K562 (cell line): ENCODE measurements around the gene ACAP2. TPM values are rescaled to one million over a fixed set of nuclear protein-coding genes. Genes with fewer than 3 reads are reported as not detected.

ENCODE experiments used
- ATAC-seq: fragments of 200-7000 bp; cut with Tn5 transposase; 3 replicates; pipeline ENCODE4 v1.9.1; 2020; ENCODE audit warnings: moderate library complexity
- BruUV-seq: library from RNA; stranded (reverse); fragments of 400-500 nt; replicated peaks from 2 replicates; lab custom pipeline; 2021; lab: Mats Ljungman, UMichigan
- CTCF ChIA-PET: fragments of 300-600 bp; formaldehyde crosslinking; extraction: SDS; loops from one replicate; lab custom pipeline; 2021; ENCODE audit warnings: low intra/inter-chr PET ratio; lab: Yijun Ruan, JAX
- POLR2A ChIA-PET: fragments of 300-600, 350-650 bp; sonication (Branson Sonifier 250); formaldehyde crosslinking; extraction: SDS; loops from one replicate; lab custom pipeline; 2021; ENCODE audit warnings: antibody characterized with exemption, inconsistent platforms; lab: Yijun Ruan, JAX
- DNase-seq, 4 experiments: peaks; one replicate each; pipeline versions ENCODE4 v3.0.0 to v3.0.0-alpha.2; 2011 to 2018; ENCODE audit warnings: low spot score in 3 of 4, mixed read lengths in 3 of 4; ENCODE audit errors: extremely low read depth in 1 of 4
- FAIRE-seq: peaks from 2 replicates; lab custom pipeline; 2011; peaks lifted over from hg19 to GRCh38; lab: Jason Lieb, UNC
- H2AFZ ChIP-seq: 2 replicates; pipeline ENCODE4 v1.6.0; 2011; ENCODE audit warnings: low read depth, low read length, control low read depth, inconsistent platforms
- H3K27ac ChIP-seq: fragments of 200-600 bp; 3 replicates; pipeline ENCODE4 v1.8.0; 2011; ENCODE audit warnings: low read depth, mild to moderate bottlenecking, control low read depth, inconsistent platforms, low read length, moderate library complexity, mixed read lengths; ENCODE audit errors: extremely low read depth
- H3K27me3 ChIP-seq, 2 experiments: fragments of 300-600 bp in 1 of 2; 2 replicates in 1 of 2; 3 replicates in 1 of 2; pipeline versions ENCODE4 v1.6.0 to v1.8.0; 2011; ENCODE audit warnings: inconsistent platforms in 2 of 2, low read length in 2 of 2, mild to moderate bottlenecking in 1 of 2, mixed read lengths in 1 of 2, moderate library complexity in 1 of 2; ENCODE audit not compliant: control insufficient read depth in 2 of 2, insufficient read depth in 2 of 2
- H3K36me3 ChIP-seq: fragments of 300-600 bp; 3 replicates; pipeline ENCODE4 v1.8.0; 2011; ENCODE audit warnings: mild to moderate bottlenecking, low read length, inconsistent platforms; ENCODE audit not compliant: control insufficient read depth, insufficient read depth
- H3K4me1 ChIP-seq, 2 experiments: fragments of 200-600 bp in 1 of 2; replicated peaks in 1 of 2; 2 replicates in 1 of 2; 3 replicates in 1 of 2; pipeline versions ENCODE4 v1.5.1 to v1.8.0; 2011; ENCODE audit warnings: inconsistent platforms in 2 of 2, low read length in 2 of 2, mild to moderate bottlenecking in 1 of 2, mixed read lengths in 1 of 2, moderate library complexity in 1 of 2; ENCODE audit not compliant: control insufficient read depth in 2 of 2, insufficient read depth in 2 of 2
- H3K4me2 ChIP-seq: 2 replicates; pipeline ENCODE4 v1.6.1; 2011; ENCODE audit warnings: low read length, control low read depth, inconsistent platforms, mixed read lengths; ENCODE audit not compliant: insufficient read depth
- H3K4me3 ChIP-seq: fragments of 200-600 bp; sonication (generic), shearing (Covaris generic); 2 replicates; pipeline ENCODE4 v1.5.1; 2016; ENCODE audit warnings: control low read depth, inconsistent platforms
- H3K79me2 ChIP-seq: fragments of 200-600 bp; 3 replicates; pipeline ENCODE4 v1.8.0; 2011; ENCODE audit warnings: low read length, inconsistent platforms; ENCODE audit not compliant: control insufficient read depth, insufficient read depth
- H3K9ac ChIP-seq, 2 experiments: 2 replicates each; pipeline versions ENCODE4 v1.6.0 to v1.6.1; 2011; ENCODE audit warnings: low read depth in 2 of 2, low read length in 2 of 2, control low read depth in 1 of 2, inconsistent platforms in 1 of 2, mild to moderate bottlenecking in 1 of 2, mixed read lengths in 1 of 2; ENCODE audit not compliant: insufficient read depth in 1 of 2
- H3K9me1 ChIP-seq: one replicate; pipeline ENCODE4 v1.6.0; 2011; ENCODE audit warnings: inconsistent platforms, mild to moderate bottlenecking, low read length, moderate library complexity; ENCODE audit not compliant: control insufficient read depth, insufficient read depth
- H3K9me3 ChIP-seq: replicated peaks from 2 replicates; pipeline ENCODE4 v1.5.1; 2011; ENCODE audit warnings: low read depth, low read length, inconsistent platforms; ENCODE audit not compliant: control insufficient read depth, insufficient read depth
- H4K20me1 ChIP-seq: replicated peaks from 2 replicates; pipeline ENCODE4 v1.6.1; 2011; ENCODE audit warnings: low read length, inconsistent platforms, mixed read lengths; ENCODE audit not compliant: control insufficient read depth, insufficient read depth
- WGBS: fragments of 100-300 bp; shearing (Covaris generic); methylation state at CpG from one replicate; pipeline ENCODE4 v1.1.6; 2016; ENCODE audit warnings: low coverage, mixed read lengths; ENCODE audit not compliant: insufficient coverage; ENCODE audit errors: missing lambda C conversion rate; 5-methylcytosine and 5-hydroxymethylcytosine counted together
- in situ Hi-C: fragments of 300-500 bp; cut with MboI; formaldehyde crosslinking; loops from 4 replicates; pipeline ENCODE4 v1.15.0; 2018; ENCODE audit warnings: inconsistent platforms, mixed read lengths
- intact Hi-C: fragments of 100-400 bp; cut with micrococcal nuclease; formaldehyde crosslinking; loops from 2 replicates; pipeline ENCODE4 v1.14.2; 2022
- polyA plus RNA-seq, 8 experiments: library from polyadenylated mRNA; depleted of rRNA in 4 of 8; stranded (reverse) in 5 of 8; unstranded in 3 of 8; fragments of >200 nt; fragmentation: Nextera tagmentation in 2 of 8; fragmentation: Illumina TruSeq in 1 of 8; extraction: Ambion mirVana in 2 of 8; extraction: Trizol in 1 of 8; gene quantifications; 2 replicates each; pipeline versions ENCODE4 v1.2.1 to v1.2.3, GENCODE V29; 2011 to 2014; ENCODE audit warnings: inconsistent platforms in 1 of 8, missing spikeins in 1 of 8
- total RNA-seq, 7 experiments: library from RNA; depleted of rRNA in 6 of 7; stranded (reverse); fragments of >200 nt in 6 of 7; fragmentation: Illumina TruSeq in 2 of 7; extraction: Trizol in 2 of 7; gene quantifications; 2 replicates each; pipeline versions ENCODE4 v1.2.1 to v1.2.3, GENCODE V29; 2011 to 2021; ENCODE audit warnings: low replicate concordance in 1 of 7
- TF ChIP-seq, protein P1 (sequence below): fragments of 450-650 bp; IDR thresholded peaks from 2 replicates; pipeline ENCODE4 v1.6.1; 2016; ENCODE audit warnings: low read depth, mild to moderate bottlenecking, moderate library complexity
- TF ChIP-seq, protein P2 (sequence below), 2 experiments: fragments of 450-650 bp in 1 of 2; sonication (generic) in 1 of 2; formaldehyde crosslinking in 1 of 2; IDR thresholded peaks; 2 replicates each; pipeline versions ENCODE4 v1.7.1 to v1.9.0; 2016 to 2022; ENCODE audit warnings: inconsistent platforms in 1 of 2, mild to moderate bottlenecking in 1 of 2, missing genetic modification reagents in 1 of 2
- TF ChIP-seq, protein P3 (sequence below): sonication (generic); formaldehyde crosslinking; IDR thresholded peaks from 2 replicates; pipeline ENCODE4 v1.8.1; 2023; ENCODE audit warnings: mild to moderate bottlenecking, missing genetic modification reagents

The ACAP2 gene
- total and polyA plus RNA-seq, 9 of the 15 experiments (the other 6 are each of a cell fraction or from before 2014, with no cell fraction given), result 10.6 to 52.7 (median 34.4) TPM

DNA sequence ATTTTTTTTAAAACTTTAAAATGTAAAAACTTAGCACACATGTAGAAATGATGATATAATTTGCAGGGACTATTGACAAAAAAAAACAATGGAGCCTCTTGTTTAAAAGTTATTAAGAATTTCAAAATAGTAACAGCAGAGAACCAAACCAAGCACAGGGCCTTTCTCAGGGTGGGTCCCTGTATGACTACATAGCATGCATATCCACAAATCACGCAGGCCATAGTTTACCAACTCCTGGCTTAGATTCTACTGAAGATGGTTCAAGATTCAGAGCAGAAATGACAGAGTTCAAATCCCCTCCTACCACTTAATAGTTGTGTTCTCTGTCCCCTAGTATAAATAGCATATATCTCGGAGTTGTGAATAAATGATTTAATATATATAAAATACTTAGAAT, 19.0 kb downstream of the ACAP2 start:
- intact Hi-C loops, result no loop called here

More for the DNA sequence above, 19.0 kb downstream of the ACAP2 start:
- H3K4me2 ChIP-seq, result no peak overlapping the region
- FAIRE-seq (no peak), ATAC-seq (no peak), DNase-seq (no peak)
- no peaks in the 10 kb centered on the region for H3K9me3 ChIP-seq
- H2AFZ ChIP-seq, result no peak overlapping the region
- H3K4me1 ChIP-seq, result peaks cover 0 to 7% of the 10 kb centered on the region in 2 experiments; a peak in 2 of 5 replicates
- peaks cover 4% of the 10 kb centered on the region; the same call in 1 of the 2 replicates for H4K20me1 ChIP-seq
- no peak overlapping the region for H3K4me3 ChIP-seq
- POLR2A ChIA-PET, result no interaction called here
- 86% methylated on average over 2 of the region's 2 CpGs for WGBS
- no peaks in the 10 kb centered on the region for H3K27me3 ChIP-seq
- in situ Hi-C loops, result no loop called here
- BruUV-seq, result no TSS peak
- CTCF ChIA-PET, result no interaction called here
- H3K9ac ChIP-seq, result no peak overlapping the region
- no peak overlapping the region for H3K27ac ChIP-seq
- H3K36me3 ChIP-seq, result no peaks in the 10 kb centered on the region
- peaks cover 84% of the 10 kb centered on the region for H3K79me2 ChIP-seq
- TF ChIP-seq, protein P1, sequence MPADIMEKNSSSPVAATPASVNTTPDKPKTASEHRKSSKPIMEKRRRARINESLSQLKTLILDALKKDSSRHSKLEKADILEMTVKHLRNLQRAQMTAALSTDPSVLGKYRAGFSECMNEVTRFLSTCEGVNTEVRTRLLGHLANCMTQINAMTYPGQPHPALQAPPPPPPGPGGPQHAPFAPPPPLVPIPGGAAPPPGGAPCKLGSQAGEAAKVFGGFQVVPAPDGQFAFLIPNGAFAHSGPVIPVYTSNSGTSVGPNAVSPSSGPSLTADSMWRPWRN, result no peak
- TF ChIP-seq, protein P2, sequence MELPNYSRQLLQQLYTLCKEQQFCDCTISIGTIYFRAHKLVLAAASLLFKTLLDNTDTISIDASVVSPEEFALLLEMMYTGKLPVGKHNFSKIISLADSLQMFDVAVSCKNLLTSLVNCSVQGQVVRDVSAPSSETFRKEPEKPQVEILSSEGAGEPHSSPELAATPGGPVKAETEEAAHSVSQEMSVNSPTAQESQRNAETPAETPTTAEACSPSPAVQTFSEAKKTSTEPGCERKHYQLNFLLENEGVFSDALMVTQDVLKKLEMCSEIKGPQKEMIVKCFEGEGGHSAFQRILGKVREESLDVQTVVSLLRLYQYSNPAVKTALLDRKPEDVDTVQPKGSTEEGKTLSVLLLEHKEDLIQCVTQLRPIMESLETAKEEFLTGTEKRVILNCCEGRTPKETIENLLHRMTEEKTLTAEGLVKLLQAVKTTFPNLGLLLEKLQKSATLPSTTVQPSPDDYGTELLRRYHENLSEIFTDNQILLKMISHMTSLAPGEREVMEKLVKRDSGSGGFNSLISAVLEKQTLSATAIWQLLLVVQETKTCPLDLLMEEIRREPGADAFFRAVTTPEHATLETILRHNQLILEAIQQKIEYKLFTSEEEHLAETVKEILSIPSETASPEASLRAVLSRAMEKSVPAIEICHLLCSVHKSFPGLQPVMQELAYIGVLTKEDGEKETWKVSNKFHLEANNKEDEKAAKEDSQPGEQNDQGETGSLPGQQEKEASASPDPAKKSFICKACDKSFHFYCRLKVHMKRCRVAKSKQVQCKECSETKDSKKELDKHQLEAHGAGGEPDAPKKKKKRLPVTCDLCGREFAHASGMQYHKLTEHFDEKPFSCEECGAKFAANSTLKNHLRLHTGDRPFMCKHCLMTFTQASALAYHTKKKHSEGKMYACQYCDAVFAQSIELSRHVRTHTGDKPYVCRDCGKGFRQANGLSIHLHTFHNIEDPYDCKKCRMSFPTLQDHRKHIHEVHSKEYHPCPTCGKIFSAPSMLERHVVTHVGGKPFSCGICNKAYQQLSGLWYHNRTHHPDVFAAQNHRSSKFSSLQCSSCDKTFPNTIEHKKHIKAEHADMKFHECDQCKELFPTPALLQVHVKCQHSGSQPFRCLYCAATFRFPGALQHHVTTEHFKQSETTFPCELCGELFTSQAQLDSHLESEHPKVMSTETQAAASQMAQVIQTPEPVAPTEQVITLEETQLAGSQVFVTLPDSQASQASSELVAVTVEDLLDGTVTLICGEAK (IDR thresholded peaks at IDR 0.05), result peak; percentile 4; the same call in 1 of the 2 replicates
- TF ChIP-seq, protein P2 (CRISPR knock-in tag; IDR thresholded peaks at IDR 0.05), result no peak
- TF ChIP-seq, protein P3, sequence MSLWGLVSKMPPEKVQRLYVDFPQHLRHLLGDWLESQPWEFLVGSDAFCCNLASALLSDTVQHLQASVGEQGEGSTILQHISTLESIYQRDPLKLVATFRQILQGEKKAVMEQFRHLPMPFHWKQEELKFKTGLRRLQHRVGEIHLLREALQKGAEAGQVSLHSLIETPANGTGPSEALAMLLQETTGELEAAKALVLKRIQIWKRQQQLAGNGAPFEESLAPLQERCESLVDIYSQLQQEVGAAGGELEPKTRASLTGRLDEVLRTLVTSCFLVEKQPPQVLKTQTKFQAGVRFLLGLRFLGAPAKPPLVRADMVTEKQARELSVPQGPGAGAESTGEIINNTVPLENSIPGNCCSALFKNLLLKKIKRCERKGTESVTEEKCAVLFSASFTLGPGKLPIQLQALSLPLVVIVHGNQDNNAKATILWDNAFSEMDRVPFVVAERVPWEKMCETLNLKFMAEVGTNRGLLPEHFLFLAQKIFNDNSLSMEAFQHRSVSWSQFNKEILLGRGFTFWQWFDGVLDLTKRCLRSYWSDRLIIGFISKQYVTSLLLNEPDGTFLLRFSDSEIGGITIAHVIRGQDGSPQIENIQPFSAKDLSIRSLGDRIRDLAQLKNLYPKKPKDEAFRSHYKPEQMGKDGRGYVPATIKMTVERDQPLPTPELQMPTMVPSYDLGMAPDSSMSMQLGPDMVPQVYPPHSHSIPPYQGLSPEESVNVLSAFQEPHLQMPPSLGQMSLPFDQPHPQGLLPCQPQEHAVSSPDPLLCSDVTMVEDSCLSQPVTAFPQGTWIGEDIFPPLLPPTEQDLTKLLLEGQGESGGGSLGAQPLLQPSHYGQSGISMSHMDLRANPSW (CRISPR knock-in tag), result no peak
- TF ChIP-seq, all 486 proteins: peak for 1
- H3K9me1 ChIP-seq, result no peaks in the 10 kb centered on the region
